Measurements from ENCODE around the gene SYNE2. TPM values are rescaled to one million over a fixed set of nuclear protein-coding genes. Genes with fewer than 3 reads are reported as not detected.
A peak's percentile ranks its signal among the peaks of the same experiment; 100 is the strongest.

Gene SYNE2
- total RNA-seq, 4 donors from 2014 or later: 92.4 to 165 (median 98.3) TPM

GRCh38 chr14:64107438-64107837, 254.6 kb downstream of the SYNE2 start:
- intact Hi-C loops (cut with DNase I): no loop called here
- peaks cover 0 to 9% (median 0%) of the 10 kb centered on the region in 4 donors for H3K4me1 ChIP-seq
- DNase-seq (ENCODE audit: extremely low spot score): no peak
- peaks cover 7 to 84% (median 46%) of the 10 kb centered on the region in 4 donors for H3K36me3 ChIP-seq
- no peaks in the 10 kb centered on the region for H3K27me3 ChIP-seq
- H3K27ac ChIP-seq (replicated peaks in 1 of 4): no peak overlapping the region
- H3K4me3 ChIP-seq: no peak overlapping the region
- WGBS: 94% methylated on average over 2 of the region's 2 CpGs
- TF ChIP-seq CTCF (IDR thresholded peaks at IDR 0.05) (no peak), POLR2AphosphoS5 (IDR thresholded peaks at IDR 0.05) (no peak), POLR2A (IDR thresholded peaks at IDR 0.05; ENCODE audit: low read depth) (no peak), EP300 (IDR thresholded peaks at IDR 0.05) (no peak)
- H3K9me3 ChIP-seq: no peaks in the 10 kb centered on the region

GRCh38 chr14:64109819-64110554, 257.2 kb downstream of the SYNE2 start:
- DNase-seq (ENCODE audit: extremely low spot score): no peak
- Histone ChIP-seq H3K27me3 (no peaks in the 10 kb centered on the region), H3K4me3 (no peak overlapping the region), H3K36me3 (peaks cover 4 to 82% (median 43%) of the 10 kb centered on the region in 4 donors), H3K4me1 (peaks cover 0 to 20% (median 0%) of the 10 kb centered on the region in 4 donors), H3K9me3 (no peaks in the 10 kb centered on the region), H3K27ac (replicated peaks in 1 of 4) (no peak overlapping the region)
- 69% methylated on average over 1 of the region's 1 CpG for WGBS
- intact Hi-C loops (cut with DNase I): loop anchor here (10.0 kb wide), 1 partner anchor 95 kb away; no protein-coding TSS in a partner anchor
- no peak for TF ChIP-seq EP300 (IDR thresholded peaks at IDR 0.05)
- TF ChIP-seq POLR2A (IDR thresholded peaks at IDR 0.05; ENCODE audit: low read depth): no peak
- TF ChIP-seq CTCF (IDR thresholded peaks at IDR 0.05): no peak
- TF ChIP-seq POLR2AphosphoS5 (IDR thresholded peaks at IDR 0.05): no peak

GRCh38 chr14:64110802-64111201, 258.0 kb downstream of the SYNE2 start:
- no peak for DNase-seq (ENCODE audit: extremely low spot score)
- intact Hi-C loops (cut with DNase I): loop anchor here (10.0 kb wide), 1 partner anchor 96 kb away; no protein-coding TSS in a partner anchor
- TF ChIP-seq EP300 (IDR thresholded peaks at IDR 0.05): no peak
- TF ChIP-seq CTCF (IDR thresholded peaks at IDR 0.05): no peak
- TF ChIP-seq POLR2AphosphoS5 (IDR thresholded peaks at IDR 0.05): no peak
- TF ChIP-seq POLR2A (IDR thresholded peaks at IDR 0.05; ENCODE audit: low read depth): no peak
- Histone ChIP-seq H3K4me3 (no peak overlapping the region), H3K9me3 (no peaks in the 10 kb centered on the region), H3K4me1 (peaks cover 0 to 20% (median 0%) of the 10 kb centered on the region in 4 donors), H3K27me3 (no peaks in the 10 kb centered on the region), H3K36me3 (peaks cover 4 to 82% (median 46%) of the 10 kb centered on the region in 4 donors), H3K27ac (replicated peaks in 1 of 4) (no peak overlapping the region)
- 76% methylated on average over 1 of the region's 1 CpG for WGBS

- WGBS: 83% methylated on average over 17 of the region's 17 CpGs
- peaks cover 4 to 73% (median 38%) of the 10 kb centered on the region in 4 donors for H3K36me3 ChIP-seq
- peaks cover 0 to 25% (median 6%) of the 10 kb centered on the region in 4 donors for H3K4me1 ChIP-seq
- intact Hi-C loops (cut with DNase I): loop anchor here (10.0 kb wide), 1 partner anchor 98 kb away; no protein-coding TSS in a partner anchor
- no peak for TF ChIP-seq POLR2AphosphoS5 (IDR thresholded peaks at IDR 0.05)
- TF ChIP-seq CTCF (IDR thresholded peaks at IDR 0.05): no peak
- TF ChIP-seq POLR2A (IDR thresholded peaks at IDR 0.05; ENCODE audit: low read depth): peak; percentile 8
- no peak for TF ChIP-seq EP300 (IDR thresholded peaks at IDR 0.05)
- no peak for DNase-seq (ENCODE audit: extremely low spot score)
- H3K27me3 ChIP-seq: no peaks in the 10 kb centered on the region
- no peak overlapping the region for H3K4me3 ChIP-seq
- no peaks in the 10 kb centered on the region for H3K9me3 ChIP-seq
- no peak overlapping the region for H3K27ac ChIP-seq (replicated peaks in 1 of 4)
Measured at GRCh38 chr14:64112867-64113678, 260.3 kb downstream of the SYNE2 start.

Data from esophagus muscularis mucosa (tissue), 4 donors.